HG02973 (cell line): ENCODE measurements around the gene TOMM40.
"Not testable (repeated sequence)": the region's sequence is repeated elsewhere in the genome, so short reads cannot be mapped to it uniquely, and the experiment has no call there.

Experiments used
- ATAC-seq: cut with Tn5 transposase; IDR thresholded peaks from one replicate; pipeline ENCODE4 v1.9.1; 2021; ENCODE audit warnings: moderate library complexity; ENCODE audit not compliant: unreplicated experiment

TOMM40 gene

DNA sequence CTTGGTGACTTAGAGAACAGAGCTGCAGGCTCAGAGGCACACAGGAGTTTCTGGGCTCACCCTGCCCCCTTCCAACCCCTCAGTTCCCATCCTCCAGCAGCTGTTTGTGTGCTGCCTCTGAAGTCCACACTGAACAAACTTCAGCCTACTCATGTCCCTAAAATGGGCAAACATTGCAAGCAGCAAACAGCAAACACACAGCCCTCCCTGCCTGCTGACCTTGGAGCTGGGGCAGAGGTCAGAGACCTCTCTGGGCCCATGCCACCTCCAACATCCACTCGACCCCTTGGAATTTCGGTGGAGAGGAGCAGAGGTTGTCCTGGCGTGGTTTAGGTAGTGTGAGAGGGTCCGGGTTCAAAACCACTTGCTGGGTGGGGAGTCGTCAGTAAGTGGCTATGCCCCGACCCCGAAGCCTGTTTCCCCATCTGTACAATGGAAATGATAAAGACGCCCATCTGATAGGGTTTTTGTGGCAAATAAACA, 33.2 kb downstream of the TOMM40 start:
- ATAC-seq: no peak

DNA sequence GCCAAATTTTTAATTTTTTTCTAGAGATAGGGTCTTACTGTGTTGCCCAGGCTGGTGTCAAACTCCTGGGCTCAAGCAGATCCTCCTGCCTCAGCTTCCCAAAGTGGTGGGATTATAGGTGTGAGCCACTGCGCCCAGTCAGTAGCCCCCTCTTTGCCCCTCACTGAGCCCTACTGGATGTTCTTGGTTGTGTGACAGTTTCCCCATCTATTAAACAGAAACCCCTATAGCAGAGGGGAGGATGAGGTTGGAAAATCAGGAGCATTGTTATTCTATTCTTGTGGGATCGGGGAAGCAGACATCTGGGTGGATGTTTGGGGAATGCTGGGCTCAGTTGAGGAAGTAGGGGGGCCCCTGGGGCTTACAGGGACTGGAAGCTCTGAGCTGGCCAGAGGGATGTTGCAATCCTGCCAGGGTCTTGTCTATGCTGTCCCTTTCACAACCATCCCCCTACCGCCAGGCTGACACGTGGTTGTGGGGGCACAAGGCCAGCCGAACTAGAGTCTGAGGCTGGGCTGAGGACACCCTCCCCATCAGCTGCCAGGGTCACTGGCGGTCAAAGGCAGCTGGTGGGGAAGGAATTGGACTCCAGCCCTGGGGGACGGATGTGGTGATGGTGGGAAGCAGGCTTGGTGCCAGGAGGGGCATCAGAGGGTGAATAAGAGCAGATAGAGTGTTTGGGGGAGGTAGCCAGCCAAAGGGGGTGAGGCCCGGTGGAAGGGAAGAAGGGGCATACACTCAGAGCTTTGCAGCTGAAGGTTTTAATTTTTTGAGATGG, 34.2 kb downstream of the TOMM40 start:
- ATAC-seq: no peak

- not testable (repeated sequence) for ATAC-seq
Measured at GRCh38 chr19:44926245-44927077, 35.4 kb downstream of the TOMM40 start.

- ATAC-seq: no peak
Measured at GRCh38 chr19:44927746-44928145, 36.7 kb downstream of the TOMM40 start.

DNA sequence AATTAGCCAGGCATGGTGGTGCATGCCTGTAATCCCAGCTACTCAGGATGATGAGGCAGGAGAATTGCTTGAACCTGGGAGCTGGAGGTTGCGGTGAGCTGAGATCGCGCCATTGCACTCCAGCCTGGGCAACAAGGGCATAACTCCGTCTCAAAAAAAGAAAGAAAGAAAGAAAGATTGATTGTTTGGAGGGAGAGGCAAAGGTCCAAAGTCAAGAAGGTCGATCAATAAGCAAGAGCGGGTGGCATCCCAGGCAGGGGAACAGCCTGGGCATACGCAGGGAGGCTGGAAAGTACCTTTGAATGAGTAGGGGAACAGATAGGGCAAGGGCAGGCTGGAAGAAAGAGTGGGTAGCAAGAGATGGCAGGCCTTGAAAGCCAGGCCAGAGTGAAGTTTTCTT, 39.0 kb downstream of the TOMM40 start:
- ATAC-seq: no peak

DNA sequence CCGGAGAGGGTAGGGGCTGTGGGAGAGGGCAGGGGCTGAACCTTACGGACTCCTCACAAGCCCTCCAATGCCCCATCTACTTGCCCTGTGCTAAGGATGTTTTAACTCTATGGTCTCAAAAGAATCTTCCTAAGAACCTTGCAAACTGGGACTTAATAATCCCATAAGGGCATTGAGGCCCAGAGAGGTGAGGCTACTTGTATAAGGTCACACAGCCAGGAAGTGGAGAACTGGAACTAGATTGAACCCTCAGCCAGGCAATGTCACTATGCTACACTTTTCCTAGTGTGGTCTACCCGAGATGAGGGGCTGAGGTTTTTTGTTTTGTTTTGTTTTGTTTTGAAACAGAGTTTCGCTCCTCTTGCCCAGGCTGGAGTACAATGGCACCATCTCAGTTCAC, 40.5 kb downstream of the TOMM40 start:
- ATAC-seq: no peak

DNA sequence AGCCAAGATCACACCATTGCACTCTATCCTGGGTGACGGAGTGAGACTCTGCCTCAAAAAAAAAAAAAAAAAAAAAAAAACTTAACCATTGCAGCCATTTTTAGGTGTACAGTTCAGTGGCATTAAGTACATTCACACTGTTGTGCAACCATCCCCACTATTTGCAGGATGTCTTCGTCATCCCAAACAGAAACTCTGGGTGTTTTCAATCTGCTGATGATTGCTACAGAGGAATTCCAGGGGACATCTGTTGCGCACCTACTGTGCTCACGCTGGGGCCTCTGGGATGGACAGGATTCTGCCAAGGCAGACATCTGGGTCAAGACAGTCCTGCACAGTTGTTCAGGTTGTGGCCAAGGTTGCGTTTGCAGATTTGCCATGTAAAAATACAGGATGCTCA, 48.6 kb downstream of the TOMM40 start:
- ATAC-seq: no peak

DNA sequence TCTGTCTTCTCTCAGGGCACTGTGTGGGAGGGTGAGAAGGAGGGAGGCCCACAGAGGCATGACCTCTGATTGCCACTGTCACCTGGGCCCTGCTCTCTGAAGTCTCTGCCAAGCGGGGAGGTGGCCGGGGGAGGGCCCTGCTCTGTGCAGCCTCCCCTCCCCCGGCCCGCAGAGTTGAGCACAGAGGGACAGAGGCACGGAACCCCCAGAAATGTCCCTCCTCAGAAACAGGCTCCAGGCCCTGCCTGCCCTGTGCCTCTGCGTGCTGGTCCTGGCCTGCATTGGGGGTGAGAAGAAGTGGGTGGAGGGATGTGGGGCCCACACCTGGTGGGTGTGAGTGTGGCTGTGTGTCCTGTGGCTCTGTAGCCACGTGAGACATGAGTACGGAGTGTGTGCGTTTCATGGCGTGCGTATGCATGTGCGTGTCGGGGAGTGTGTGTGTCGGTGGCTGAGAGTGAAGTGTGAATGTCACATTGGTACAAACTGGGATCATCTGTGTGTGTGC, 51.1 kb downstream of the TOMM40 start, which contains the start of gene APOC4:
APOC4 (plus strand) TSS at position 171 of the 505 bp plus-strand sequence; CDS start at position 212, 41 bp downstream.
- no peak for ATAC-seq

DNA sequence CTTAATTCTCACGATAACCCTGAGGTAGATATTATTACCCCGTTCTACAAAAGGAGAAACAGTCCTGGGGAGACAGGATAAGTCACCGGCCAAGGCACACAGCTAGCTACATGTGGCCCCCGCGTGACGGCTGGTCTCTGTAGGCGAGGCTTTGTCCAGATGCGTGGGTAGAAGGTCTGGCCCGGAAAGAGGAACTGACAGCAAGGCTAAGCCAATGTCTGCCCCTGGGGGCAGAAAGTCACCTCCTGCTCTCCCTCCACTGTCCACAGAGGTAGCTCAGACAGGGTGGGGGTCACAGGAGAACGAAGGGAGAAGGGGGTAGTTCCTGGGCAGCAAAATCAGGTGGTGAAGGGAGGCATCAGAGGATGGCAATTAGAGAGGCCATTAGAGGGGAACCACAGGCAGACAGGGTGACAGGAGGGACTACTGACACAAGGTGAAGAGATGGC, 52.8 kb downstream of the TOMM40 start:
- ATAC-seq: peak; percentile 76

- no peak for ATAC-seq
Measured at GRCh38 chr19:44947041-44947581, 56.1 kb downstream of the TOMM40 start.

- ATAC-seq: no peak
Measured at GRCh38 chr19:44948237-44948636, 57.2 kb downstream of the TOMM40 start.

DNA sequence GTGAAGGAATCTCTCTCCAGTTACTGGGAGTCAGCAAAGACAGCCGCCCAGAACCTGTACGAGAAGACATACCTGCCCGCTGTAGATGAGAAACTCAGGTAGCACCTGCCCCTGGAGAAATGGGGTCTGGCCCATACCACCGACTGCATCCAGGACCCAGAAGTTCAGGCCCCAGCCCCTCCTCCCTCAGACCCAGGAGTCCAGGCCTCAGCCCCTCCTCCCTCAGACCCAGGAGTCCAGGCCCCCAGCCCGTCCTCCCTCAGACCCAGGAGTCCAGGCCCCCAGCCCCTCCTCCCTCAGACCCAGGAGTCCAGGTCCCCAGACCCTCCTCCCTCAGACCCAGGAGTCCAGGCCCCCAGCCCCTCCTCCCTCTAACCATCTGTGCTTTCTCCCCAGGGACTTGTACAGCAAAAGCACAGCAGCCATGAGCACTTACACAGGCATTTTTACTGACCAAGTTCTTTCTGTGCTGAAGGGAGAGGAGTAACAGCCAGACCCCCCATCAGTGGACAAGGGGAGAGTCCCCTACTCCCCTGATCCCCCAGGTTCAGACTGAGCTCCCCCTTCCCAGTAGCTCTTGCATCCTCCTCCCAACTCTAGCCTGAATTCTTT, 57.8 kb downstream of the TOMM40 start:
- no peak for ATAC-seq

DNA sequence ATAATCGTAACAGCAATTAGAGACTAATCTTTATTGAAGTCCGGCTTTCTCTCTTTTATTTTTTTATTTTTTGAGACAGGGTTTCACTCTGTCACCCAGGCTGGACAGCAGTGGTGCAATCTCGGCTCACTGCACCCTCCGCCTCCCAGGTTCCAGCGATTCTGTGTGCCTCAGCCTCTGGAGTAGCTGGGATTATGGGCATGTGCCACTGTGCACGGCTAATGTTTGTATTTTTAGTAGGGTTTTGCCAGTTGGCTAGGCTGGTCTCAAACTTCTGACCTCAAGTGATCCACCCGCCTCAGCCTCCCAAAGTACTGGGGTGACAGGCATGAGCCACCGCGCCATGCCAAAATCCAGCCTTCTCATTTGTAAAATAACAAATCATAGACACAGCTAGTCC, 58.5 kb downstream of the TOMM40 start:
- no peak for ATAC-seq

GRCh38 chr19:44951179-44952159, 60.4 kb downstream of the TOMM40 start:
- no peak for ATAC-seq
